Peyer's patch (tissue), 4 donors: ENCODE data around the gene CD8B.

ENCODE experiments used
- CTCF ChIP-seq, 6 experiments: fragments of 450-650 bp in 4 of 6; fragments of 200-600 bp in 2 of 6; sonication (generic) in 1 of 6; IDR thresholded peaks; one replicate each; pipeline ENCODE4 v1.5.1; 2017 to 2019; ENCODE audit warnings: antibody characterized with exemption in 6 of 6, mild to moderate bottlenecking in 3 of 6, moderate library complexity in 1 of 6
- POLR2A ChIP-seq, 2 donors: fragments of 450-650 bp; IDR thresholded peaks; one replicate each; pipeline ENCODE4 v1.5.1; 2017; ENCODE audit warnings: antibody characterized with exemption in 2 of 2, mild to moderate bottlenecking in 2 of 2, moderate library complexity in 2 of 2

GRCh38 chr2:86807468-86808275, 54.0 kb downstream of the CD8B start:
- TF ChIP-seq CTCF (IDR thresholded peaks at IDR 0.05) (no peak), POLR2A (IDR thresholded peaks at IDR 0.05) (no peak)
